ENCODE results near the gene EIF6. TPM values are rescaled to one million over a fixed set of nuclear protein-coding genes. Genes with fewer than 3 reads are reported as not detected.
"Not testable (repeated sequence)": the region's sequence is repeated elsewhere in the genome, so short reads cannot be mapped to it uniquely, and the experiment has no call there.

Gene EIF6
- total RNA-seq, 1 experiment from 2014 or later: 147 TPM

GRCh38 chr20:35315632-35316020, 31.1 kb upstream of the EIF6 start:
- DNase-seq (ENCODE audit: low spot score); in situ Hi-C loops (cut with HindIII; ENCODE audit: low sequenced_read_pairs): not testable (repeated sequence)

DNA sequence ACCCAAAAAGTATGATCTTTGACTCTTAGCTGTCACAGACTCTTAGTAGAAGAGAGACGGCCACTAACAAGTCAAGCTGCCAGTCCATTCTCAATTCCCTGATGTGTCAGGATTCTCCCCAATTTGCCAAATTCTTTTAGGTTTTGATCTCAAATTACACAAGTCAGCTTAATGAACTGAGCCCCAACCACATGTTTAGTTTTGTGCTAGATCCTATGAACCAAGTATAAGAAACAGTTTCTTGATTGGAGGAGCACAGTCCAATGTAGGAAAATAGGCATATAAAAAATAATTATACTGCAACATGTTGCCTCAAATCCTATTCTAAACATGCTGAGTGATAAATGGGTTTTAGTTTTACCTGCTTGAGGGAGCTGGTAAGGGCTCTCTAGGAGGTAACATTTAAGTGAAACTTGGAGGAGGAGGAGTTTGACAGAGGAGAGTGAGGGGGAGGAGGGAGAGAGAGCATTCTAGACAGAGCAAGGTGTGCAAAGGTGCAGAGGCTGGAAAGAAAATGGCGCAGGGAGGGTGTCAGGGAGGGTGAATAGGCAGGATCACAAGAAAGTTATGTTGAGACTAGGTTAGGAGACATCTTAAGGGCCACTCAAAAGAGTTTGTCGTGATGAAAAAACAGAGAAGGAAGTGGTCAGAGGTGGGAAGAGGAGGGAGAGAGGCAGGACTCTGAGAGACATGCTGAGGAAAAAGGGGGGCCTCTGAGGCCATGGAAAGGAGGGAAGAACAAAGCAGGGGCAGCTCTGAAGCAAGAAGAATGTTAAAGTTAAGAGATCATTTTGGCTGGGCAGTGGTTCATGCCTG, 30.5 kb upstream of the EIF6 start:
- in situ Hi-C loops (cut with HindIII; ENCODE audit: low sequenced_read_pairs): no loop called here
- DNase-seq (ENCODE audit: low spot score): no peak

DNA sequence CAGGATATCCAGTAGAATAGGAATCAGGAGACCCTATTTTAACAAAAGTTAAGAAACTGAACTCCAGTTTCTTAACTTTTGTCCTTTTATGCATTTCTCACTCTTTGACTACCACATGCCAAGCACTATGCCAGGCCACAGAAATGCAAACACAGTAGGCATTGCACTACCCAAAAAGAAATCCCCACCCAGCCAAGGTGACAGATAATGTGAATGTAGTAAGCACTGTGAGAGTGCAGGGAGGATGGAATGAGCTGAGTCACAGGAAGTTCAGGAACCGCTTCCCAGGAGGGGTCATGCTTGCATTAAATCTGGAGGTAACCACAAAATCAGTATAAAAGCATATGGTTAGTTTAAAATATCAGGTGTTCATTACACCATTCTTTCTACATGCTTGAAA, 27.7 kb upstream of the EIF6 start:
- in situ Hi-C loops (cut with HindIII; ENCODE audit: low sequenced_read_pairs): no loop called here
- DNase-seq (ENCODE audit: low spot score): no peak

- in situ Hi-C loops (cut with HindIII; ENCODE audit: low sequenced_read_pairs): no loop called here
- no peak for DNase-seq (ENCODE audit: low spot score)
Measured at GRCh38 chr20:35311822-35312221, 27.2 kb upstream of the EIF6 start.

DNA sequence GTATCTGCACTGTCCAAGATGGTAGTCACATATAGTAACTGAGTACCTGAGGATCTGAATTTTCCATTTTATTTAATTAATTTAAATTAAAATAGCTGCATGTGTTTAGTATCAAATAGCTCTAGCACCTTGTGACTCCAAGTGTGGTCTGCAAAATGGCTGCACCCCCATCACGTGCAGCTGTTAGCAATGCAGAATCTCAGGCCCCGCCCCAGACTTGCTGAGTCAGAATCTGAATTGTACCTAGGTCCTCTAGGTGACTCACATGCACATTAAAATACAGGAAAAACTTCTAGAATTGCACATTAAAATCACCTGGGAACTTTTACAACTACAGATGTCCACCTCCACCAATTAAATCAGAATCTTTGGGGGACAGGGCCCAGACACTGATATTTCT, 26.8 kb upstream of the EIF6 start:
- in situ Hi-C loops (cut with HindIII; ENCODE audit: low sequenced_read_pairs): no loop called here
- DNase-seq (ENCODE audit: low spot score): no peak

DNA sequence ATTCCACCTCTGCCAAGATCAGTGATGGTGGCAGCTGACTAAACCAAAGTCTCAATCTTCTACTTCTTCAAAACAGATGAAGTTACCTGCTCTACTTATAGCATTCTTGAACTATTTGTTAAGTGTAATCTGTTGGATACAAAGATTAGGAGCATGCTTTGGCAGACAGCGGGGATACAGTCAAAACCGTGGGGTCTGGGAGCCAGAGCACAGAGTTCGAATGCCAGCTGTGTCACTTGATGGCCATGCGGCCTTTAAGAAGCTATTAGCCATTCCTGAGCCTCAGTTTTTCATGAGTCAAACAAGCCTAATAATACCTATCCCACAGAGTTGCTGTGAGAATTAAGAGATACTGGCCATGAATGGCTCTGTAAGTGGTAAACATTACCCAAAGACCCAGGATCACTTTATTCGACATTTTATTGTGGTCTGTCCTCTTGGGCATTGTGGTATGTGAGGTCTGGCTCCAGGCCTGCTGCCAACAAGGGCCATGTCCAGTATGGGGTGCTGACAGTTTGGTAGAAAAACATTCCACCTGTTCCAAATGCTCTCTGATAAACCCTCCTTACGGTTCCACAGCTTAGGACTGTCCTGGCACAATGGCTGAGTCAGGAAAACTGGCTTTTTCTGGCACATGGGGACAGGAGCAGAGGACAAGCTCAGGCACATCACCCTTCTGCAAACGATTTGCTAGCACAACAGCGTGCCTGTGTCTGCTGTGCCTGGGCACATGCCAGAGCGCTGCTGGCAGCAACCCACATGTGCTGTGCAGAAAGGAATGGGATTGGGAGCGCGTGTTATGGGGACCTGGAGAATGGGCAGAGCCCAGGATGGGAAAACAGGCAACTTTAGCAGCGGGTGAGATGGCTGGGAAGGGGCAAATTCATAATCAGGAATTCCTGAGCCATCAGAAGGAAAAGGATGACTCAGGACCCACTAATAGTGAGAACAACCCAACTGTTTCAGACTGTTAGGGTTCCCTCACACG, 23.4 kb upstream of the EIF6 start:
- peak; percentile 73 for DNase-seq (ENCODE audit: low spot score)
- in situ Hi-C loops (cut with HindIII; ENCODE audit: low sequenced_read_pairs): no loop called here

GRCh38 chr20:35306931-35307517, 22.5 kb upstream of the EIF6 start:
- DNase-seq (ENCODE audit: low spot score): peak; percentile 84
- in situ Hi-C loops (cut with HindIII; ENCODE audit: low sequenced_read_pairs): no loop called here

- in situ Hi-C loops (cut with HindIII; ENCODE audit: low sequenced_read_pairs): no loop called here
- DNase-seq (ENCODE audit: low spot score): no peak
Measured at GRCh38 chr20:35305682-35306556, 21.3 kb upstream of the EIF6 start.

- in situ Hi-C loops (cut with HindIII; ENCODE audit: low sequenced_read_pairs): no loop called here
- DNase-seq (ENCODE audit: low spot score): no peak
Measured at GRCh38 chr20:35304956-35305355, 20.4 kb upstream of the EIF6 start.

DNA sequence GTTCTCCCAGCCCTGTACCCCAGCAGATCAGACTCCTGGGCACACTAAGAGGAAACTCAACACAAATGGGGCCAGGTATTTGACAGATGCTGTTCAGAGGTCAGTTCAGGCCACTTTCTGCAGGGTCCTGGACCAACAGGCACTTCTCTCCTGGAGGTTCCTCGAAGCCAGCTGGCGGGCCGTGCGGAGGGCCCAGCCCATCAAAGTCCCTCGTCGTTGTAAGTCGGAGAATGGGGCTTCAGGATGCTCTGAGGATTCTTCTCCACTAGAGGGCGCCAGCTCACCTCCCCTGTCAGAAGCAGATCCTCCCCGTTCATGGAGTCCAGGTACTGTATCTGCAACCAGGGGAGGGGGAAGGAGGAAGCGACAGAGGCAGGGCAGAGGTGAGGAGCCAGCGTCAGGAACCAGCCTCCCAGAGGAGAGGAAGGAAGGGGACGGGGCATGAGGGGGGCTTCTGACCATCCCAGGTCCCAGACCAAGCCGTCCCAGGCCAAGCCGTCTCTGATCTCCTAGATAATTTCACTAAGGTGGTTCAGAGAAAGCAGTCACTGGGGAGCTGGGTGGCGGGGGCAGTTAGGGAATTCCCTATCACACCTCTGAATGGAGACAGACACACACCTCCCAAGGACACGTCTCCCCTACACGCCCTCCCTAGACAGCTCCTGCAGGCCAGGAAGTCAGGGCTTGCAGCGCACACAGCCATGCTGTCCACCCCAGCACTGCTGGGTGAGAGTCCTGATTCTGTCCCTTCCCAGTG, 19.3 kb upstream of the EIF6 start:
- in situ Hi-C loops (cut with HindIII; ENCODE audit: low sequenced_read_pairs): no loop called here

DNA sequence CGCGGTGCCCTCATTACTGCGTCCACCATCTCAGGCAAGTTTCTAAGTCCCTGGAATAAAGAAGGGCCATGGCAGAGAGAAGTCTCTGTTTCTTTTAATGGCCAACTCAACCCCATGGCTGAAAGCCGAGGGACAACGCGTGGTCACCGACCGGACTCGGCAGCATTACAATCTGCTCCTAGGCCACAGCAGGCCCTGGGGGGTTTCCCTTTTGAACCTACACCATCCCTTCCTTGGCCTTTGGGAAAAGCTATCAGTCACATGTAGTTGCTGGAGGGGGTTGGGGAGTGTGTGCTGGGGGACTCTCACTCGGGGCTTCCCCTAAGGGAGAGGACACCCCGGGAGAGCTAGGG, 18.8 kb upstream of the EIF6 start:
- no peak for DNase-seq (ENCODE audit: low spot score)
- in situ Hi-C loops (cut with HindIII; ENCODE audit: low sequenced_read_pairs): no loop called here

More for the DNA sequence above, 19.3 kb upstream of the EIF6 start:
- DNase-seq (ENCODE audit: low spot score): peak; percentile 86

- DNase-seq (ENCODE audit: low spot score): no peak
- in situ Hi-C loops (cut with HindIII; ENCODE audit: low sequenced_read_pairs): no loop called here
Measured at GRCh38 chr20:35302421-35303335, 18.1 kb upstream of the EIF6 start.

DNA sequence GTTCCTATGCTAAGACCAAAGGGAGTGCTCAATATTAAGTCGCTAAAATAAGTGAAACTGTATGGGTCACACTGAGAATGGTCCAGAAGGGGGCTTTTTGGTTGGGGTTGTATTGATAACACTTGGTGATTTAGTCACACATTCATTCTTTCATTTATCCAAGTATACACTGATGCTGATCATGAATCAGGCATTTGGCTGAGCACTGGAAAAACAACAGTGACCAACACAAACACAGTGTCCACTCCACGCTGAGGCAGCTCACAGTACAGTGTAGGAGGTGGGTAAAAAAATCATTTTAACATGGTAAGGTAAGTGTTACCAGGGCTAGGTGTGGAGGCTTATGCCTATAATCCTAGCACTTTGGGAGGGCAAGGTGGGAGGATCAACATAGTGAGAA, 16.9 kb upstream of the EIF6 start:
- in situ Hi-C loops (cut with HindIII; ENCODE audit: low sequenced_read_pairs): no loop called here
- no peak for DNase-seq (ENCODE audit: low spot score)

DNA sequence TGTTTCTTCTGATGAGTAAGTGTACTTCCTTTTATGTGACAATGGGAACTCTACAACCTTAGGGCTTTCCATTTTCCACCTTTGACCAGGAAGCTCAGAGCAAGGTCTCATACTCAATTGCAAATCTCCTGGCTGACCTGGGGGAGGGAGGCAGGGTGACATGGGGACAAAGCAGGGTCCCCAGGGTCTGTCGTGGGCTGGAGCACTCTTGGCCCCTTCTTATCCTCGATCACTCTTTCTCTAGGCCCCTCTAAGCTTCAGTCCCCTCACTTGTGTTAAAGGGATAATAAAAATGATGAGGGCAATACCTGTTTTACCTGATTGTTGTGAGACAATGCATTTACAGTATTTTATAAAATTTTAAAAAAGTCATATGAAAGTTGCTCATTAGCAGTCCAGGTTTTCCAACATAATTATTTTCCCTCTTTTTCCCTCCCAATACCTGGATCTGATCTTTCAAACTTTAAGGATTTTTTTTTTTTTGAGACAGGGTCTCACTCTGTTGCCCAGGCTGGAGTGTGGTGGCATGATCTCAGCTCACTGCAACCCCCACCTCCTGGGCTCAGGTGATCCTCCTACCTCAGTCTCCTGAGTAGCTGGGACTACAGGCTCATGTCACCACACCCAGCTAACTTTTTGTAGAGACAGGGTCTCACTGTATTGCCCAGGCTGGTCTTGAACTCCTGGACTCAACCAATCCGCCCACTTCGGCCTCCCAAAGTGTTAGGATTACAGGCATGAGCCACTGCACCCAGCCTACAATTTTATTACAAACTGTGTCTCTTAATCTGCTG, 16.1 kb upstream of the EIF6 start:
- no peak for DNase-seq (ENCODE audit: low spot score)
- in situ Hi-C loops (cut with HindIII; ENCODE audit: low sequenced_read_pairs): no loop called here

- in situ Hi-C loops (cut with HindIII; ENCODE audit: low sequenced_read_pairs): no loop called here
- DNase-seq (ENCODE audit: low spot score): no peak
Measured at GRCh38 chr20:35299780-35300179, 15.2 kb upstream of the EIF6 start.

DNA sequence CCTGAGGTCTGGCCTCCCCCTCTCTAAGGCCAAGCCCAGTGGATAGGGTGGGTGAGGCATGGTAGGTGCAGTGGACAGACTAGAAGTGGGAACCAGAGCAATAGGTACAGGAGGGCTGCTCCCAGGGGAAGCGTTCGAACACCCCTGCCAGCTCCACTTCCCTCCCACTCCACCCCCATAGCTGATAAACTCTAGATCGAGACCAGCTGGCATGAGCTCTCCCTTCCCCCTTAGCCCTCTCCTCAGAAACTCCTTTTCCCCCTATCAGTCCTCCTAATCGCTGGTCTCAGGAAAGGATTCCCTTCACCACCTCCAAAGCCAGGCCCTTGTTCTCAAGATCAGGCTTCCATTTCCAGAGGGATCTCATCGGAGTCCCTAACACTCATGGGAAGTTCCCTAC, 13.7 kb upstream of the EIF6 start:
- DNase-seq (ENCODE audit: low spot score): no peak
- in situ Hi-C loops (cut with HindIII; ENCODE audit: low sequenced_read_pairs): no loop called here

- in situ Hi-C loops (cut with HindIII; ENCODE audit: low sequenced_read_pairs): no loop called here
- no peak for DNase-seq (ENCODE audit: low spot score)
Measured at GRCh38 chr20:35297740-35298139, 13.2 kb upstream of the EIF6 start.

Data from G401 (cell line).